Neural progenitor cell (in vitro differentiated cells): Measurements from ENCODE around the gene TRIM7. TPM values are rescaled to one million over a fixed set of nuclear protein-coding genes. Genes with fewer than 3 reads are reported as not detected.

Experiments used
- DNase-seq: peaks from one replicate; pipeline ENCODE4 v3.0.0-alpha.2; 2016; ENCODE audit warnings: low spot score
- H2AFZ ChIP-seq: fragments of 200-600 bp; sonication (generic); replicated peaks from 2 replicates; pipeline ENCODE4 v1.6.1; 2016; ENCODE audit warnings: antibody characterized with exemption
- H3F3A ChIP-seq: fragments of 200-600 bp; sonication (generic); 2 replicates; pipeline ENCODE4 v1.6.1; 2016; ENCODE audit warnings: antibody characterized with exemption, low read depth
- H3K27ac ChIP-seq: fragments of 200-600 bp; sonication (generic); 2 replicates; pipeline ENCODE4 v1.5.1; 2016; ENCODE audit warnings: mild to moderate bottlenecking
- H3K27me3 ChIP-seq: fragments of 200-600 bp; sonication (generic); 2 replicates; pipeline ENCODE4 v1.6.1; 2016; ENCODE audit warnings: mild to moderate bottlenecking, moderate library complexity
- H3K36me3 ChIP-seq: fragments of 200-600 bp; sonication (generic); 2 replicates; pipeline ENCODE4 v1.5.1; 2016
- H3K4me1 ChIP-seq: fragments of 200-600 bp; sonication (generic); 2 replicates; pipeline ENCODE4 v1.6.1; 2016; ENCODE audit warnings: mixed run types
- H3K4me2 ChIP-seq: fragments of 200-600 bp; sonication (generic); 2 replicates; pipeline ENCODE4 v1.6.1; 2016
- H3K4me3 ChIP-seq: fragments of 200-600 bp; sonication (generic); 2 replicates; pipeline ENCODE4 v1.5.1; 2016
- H3K79me2 ChIP-seq: fragments of 200-600 bp; sonication (generic); 2 replicates; pipeline ENCODE4 v1.6.1; 2016; ENCODE audit warnings: low read depth
- H3K9ac ChIP-seq: fragments of 200-600 bp; sonication (generic); 2 replicates; pipeline ENCODE4 v1.6.1; 2016
- H3K9me3 ChIP-seq: fragments of 200-600 bp; sonication (generic); 2 replicates; pipeline ENCODE4 v1.5.1; 2016; ENCODE audit warnings: low read depth
- H4K20me1 ChIP-seq: fragments of 200-600 bp; sonication (generic); 2 replicates; pipeline ENCODE4 v1.6.1; 2016; ENCODE audit warnings: low read depth
- H3K27ac Mint-ChIP-seq: 3 replicates; pipeline ENCODE4 v1.8.0; 2021; ENCODE audit warnings: mixed read lengths
- H3K27me3 Mint-ChIP-seq: 2 replicates; pipeline ENCODE4 v1.8.0; 2022; ENCODE audit warnings: low read depth, mild to moderate bottlenecking, inconsistent platforms, moderate library complexity, mixed read lengths; ENCODE audit not compliant: insufficient read depth
- H3K36me3 Mint-ChIP-seq: 3 replicates; pipeline ENCODE4 v1.8.0; 2021; ENCODE audit warnings: mixed read lengths
- H3K4me1 Mint-ChIP-seq: 3 replicates; pipeline ENCODE4 v1.8.0; 2021; ENCODE audit warnings: mixed read lengths
- H3K4me3 Mint-ChIP-seq: 3 replicates; pipeline ENCODE4 v1.8.0; 2021; ENCODE audit warnings: mild to moderate bottlenecking, moderate library complexity, mixed read lengths
- H3K9me3 Mint-ChIP-seq: 3 replicates; pipeline ENCODE4 v1.8.0; 2020; ENCODE audit warnings: mixed read lengths
- CTCF ChIP-seq: fragments of 200-600 bp; sonication (generic); IDR thresholded peaks from 2 replicates; pipeline ENCODE4 v1.5.1; 2017; ENCODE audit warnings: antibody characterized with exemption, mild to moderate bottlenecking
- EZH2 ChIP-seq: fragments of 200-600 bp; sonication (generic); IDR thresholded peaks from 2 replicates; pipeline ENCODE4 v1.6.1; 2017; ENCODE audit warnings: antibody characterized with exemption, mild to moderate bottlenecking, moderate library complexity
- EZH2phosphoT487 ChIP-seq: fragments of 200-600 bp; sonication (generic); IDR thresholded peaks from 2 replicates; pipeline ENCODE4 v1.6.1; 2017; ENCODE audit warnings: antibody characterized with exemption
- total RNA-seq: library from RNA; depleted of rRNA; stranded (reverse); fragments of >200 nt; gene quantifications from 2 replicates; pipeline ENCODE4 v1.2.3, GENCODE V29; 2015; ENCODE audit warnings: low replicate concordance

Gene TRIM7
- total RNA-seq, 1 donor from 2014 or later: not detected

GRCh38 chr5:181200816-181201215, 4.2 kb downstream of the TRIM7 start:
- no peak for TF ChIP-seq EZH2
- no peak for TF ChIP-seq EZH2phosphoT487
- TF ChIP-seq CTCF: no peak
- Histone ChIP-seq H3K36me3 (no peaks in the 10 kb centered on the region), H3F3A (peaks cover 18% of the 10 kb centered on the region), H4K20me1 (peaks cover 16% of the 10 kb centered on the region), H3K9ac (no peak overlapping the region), H3K79me2 (no peaks in the 10 kb centered on the region), H2AFZ (no peak overlapping the region), H3K9me3 (no peaks in the 10 kb centered on the region), H3K4me2 (no peak overlapping the region), H3K4me3 (no peak overlapping the region), H3K27me3 (peaks cover 86% of the 10 kb centered on the region), H3K4me1 (peaks cover 27% of the 10 kb centered on the region), H3K27ac (no peak overlapping the region)
- Mint-ChIP-seq H3K9me3 (no peaks in the 10 kb centered on the region), H3K36me3 (no peaks in the 10 kb centered on the region), H3K27ac (no peak overlapping the region), H3K4me3 (no peak overlapping the region), H3K27me3 (peaks cover 56% of the 10 kb centered on the region), H3K4me1 (peaks cover 33% of the 10 kb centered on the region)
- peak; percentile 6 for DNase-seq

- no peaks in the 10 kb centered on the region for H3K9me3 ChIP-seq
- H3K9ac ChIP-seq: no peak overlapping the region
- no peak overlapping the region for H3K27ac Mint-ChIP-seq
- H3K27me3 Mint-ChIP-seq: peaks cover 49% of the 10 kb centered on the region
- H3K36me3 Mint-ChIP-seq: no peaks in the 10 kb centered on the region
- H3K4me2 ChIP-seq: no peak overlapping the region
- no peaks in the 10 kb centered on the region for H3K36me3 ChIP-seq
- peaks cover 78% of the 10 kb centered on the region for H3K27me3 ChIP-seq
- H3K79me2 ChIP-seq: no peaks in the 10 kb centered on the region
- H3K9me3 Mint-ChIP-seq: no peaks in the 10 kb centered on the region
- peak; percentile 1 for DNase-seq
- peaks cover 22% of the 10 kb centered on the region for H3K4me1 ChIP-seq
- peaks cover 12% of the 10 kb centered on the region for H3F3A ChIP-seq
- TF ChIP-seq EZH2phosphoT487 (no peak), CTCF (no peak), EZH2 (no peak)
- H2AFZ ChIP-seq: no peak overlapping the region
- H3K4me3 Mint-ChIP-seq: peak overlapping the region; percentile 19
- peaks cover 29% of the 10 kb centered on the region for H3K4me1 Mint-ChIP-seq
- H4K20me1 ChIP-seq: peaks cover 9% of the 10 kb centered on the region
- no peak overlapping the region for H3K4me3 ChIP-seq
- H3K27ac ChIP-seq: no peak overlapping the region
These were observed 4.9 kb downstream of the TRIM7 start for GRCh38 chr5:181199881-181200638.

GRCh38 chr5:181198905-181199519, 6.0 kb downstream of the TRIM7 start:
- no peaks in the 10 kb centered on the region for H3K9me3 Mint-ChIP-seq
- Histone ChIP-seq H3K27me3 (peaks cover 68% of the 10 kb centered on the region), H3K9ac (no peak overlapping the region), H4K20me1 (peaks cover 4% of the 10 kb centered on the region), H3K36me3 (no peaks in the 10 kb centered on the region), H3K27ac (no peak overlapping the region), H3K4me2 (peak overlapping the region; percentile 45), H3K79me2 (no peaks in the 10 kb centered on the region), H3F3A (peaks cover 12% of the 10 kb centered on the region), H3K9me3 (no peaks in the 10 kb centered on the region), H3K4me1 (peaks cover 18% of the 10 kb centered on the region), H3K4me3 (no peak overlapping the region), H2AFZ (no peak overlapping the region)
- peak overlapping the region; percentile 58 for H3K4me3 Mint-ChIP-seq
- no peaks in the 10 kb centered on the region for H3K36me3 Mint-ChIP-seq
- H3K4me1 Mint-ChIP-seq: peaks cover 29% of the 10 kb centered on the region
- peaks cover 46% of the 10 kb centered on the region for H3K27me3 Mint-ChIP-seq
- no peak for TF ChIP-seq EZH2phosphoT487
- no peak for TF ChIP-seq CTCF
- TF ChIP-seq EZH2: no peak
- H3K27ac Mint-ChIP-seq: no peak overlapping the region
- no peak for DNase-seq
